ENCODE results near the gene THAP12. TPM values are rescaled to one million over a fixed set of nuclear protein-coding genes. Genes with fewer than 3 reads are reported as not detected.
A peak's percentile ranks its signal among the peaks of the same experiment; 100 is the strongest.

The THAP12 gene, protein sequence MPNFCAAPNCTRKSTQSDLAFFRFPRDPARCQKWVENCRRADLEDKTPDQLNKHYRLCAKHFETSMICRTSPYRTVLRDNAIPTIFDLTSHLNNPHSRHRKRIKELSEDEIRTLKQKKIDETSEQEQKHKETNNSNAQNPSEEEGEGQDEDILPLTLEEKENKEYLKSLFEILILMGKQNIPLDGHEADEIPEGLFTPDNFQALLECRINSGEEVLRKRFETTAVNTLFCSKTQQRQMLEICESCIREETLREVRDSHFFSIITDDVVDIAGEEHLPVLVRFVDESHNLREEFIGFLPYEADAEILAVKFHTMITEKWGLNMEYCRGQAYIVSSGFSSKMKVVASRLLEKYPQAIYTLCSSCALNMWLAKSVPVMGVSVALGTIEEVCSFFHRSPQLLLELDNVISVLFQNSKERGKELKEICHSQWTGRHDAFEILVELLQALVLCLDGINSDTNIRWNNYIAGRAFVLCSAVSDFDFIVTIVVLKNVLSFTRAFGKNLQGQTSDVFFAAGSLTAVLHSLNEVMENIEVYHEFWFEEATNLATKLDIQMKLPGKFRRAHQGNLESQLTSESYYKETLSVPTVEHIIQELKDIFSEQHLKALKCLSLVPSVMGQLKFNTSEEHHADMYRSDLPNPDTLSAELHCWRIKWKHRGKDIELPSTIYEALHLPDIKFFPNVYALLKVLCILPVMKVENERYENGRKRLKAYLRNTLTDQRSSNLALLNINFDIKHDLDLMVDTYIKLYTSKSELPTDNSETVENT
- total RNA-seq (2014; rRNA removed; shearing (Covaris generic)): 39.0 and 40.6 TPM in 2 replicates
- polyA plus RNA-seq (2016; fragmentation: Nextera tagmentation; extraction: Ambion mirVana): 21.5 and 22.6 TPM in 2 replicates

DNA sequence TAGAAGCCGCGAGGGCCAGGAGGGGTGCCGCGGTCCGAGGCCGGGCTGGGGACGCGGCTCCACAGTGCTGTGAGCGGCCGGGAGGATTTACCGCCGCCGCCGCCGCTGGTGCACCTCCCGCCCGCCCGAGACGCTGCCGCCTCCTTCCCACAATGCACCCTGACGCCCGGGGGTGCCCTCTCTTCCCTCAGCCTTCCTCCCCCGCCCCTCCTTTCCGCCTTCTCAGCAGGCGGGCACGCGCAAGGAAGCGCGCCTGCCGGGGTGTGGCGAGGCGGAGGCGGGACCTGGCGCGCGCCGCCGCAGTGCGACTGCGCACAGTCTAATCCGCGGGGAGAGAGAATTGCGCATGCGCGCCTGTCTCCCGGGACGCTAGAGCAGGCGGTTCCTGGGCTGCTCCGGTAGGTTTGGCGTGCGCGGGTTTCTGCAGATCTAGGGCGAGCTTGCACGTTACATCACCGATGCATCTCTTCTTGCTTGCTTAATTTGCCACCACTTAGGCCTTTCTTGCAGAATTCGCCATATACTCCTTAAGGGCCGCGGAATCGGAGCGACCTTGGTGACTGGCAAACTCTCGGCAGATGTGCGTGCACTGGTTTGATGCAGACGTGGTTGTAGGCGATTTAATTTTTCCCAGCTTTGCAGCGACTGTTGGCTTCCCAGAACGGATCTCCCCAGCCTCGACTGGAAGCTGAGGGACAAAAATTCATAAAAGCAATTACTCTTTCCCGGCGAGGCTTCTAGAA is at the start of gene THAP12, which contains the start of gene GVQW3:
THAP12 (minus strand) TSS at position 156 of the 743 bp plus-strand sequence. CDS start 296 bp downstream, outside the sequence.
GVQW3 (plus strand) TSS at position 347 of the 743 bp plus-strand sequence. CDS start 506 bp downstream, outside the sequence.
- no peaks in the 10 kb centered on the region for H3K9me2 ChIP-seq (ENCODE audit: insufficient read depth)
- H3K4me1 ChIP-seq (ENCODE audit: insufficient read depth): peaks cover 14% of the 10 kb centered on the region
- H4K20me1 ChIP-seq (ENCODE audit: insufficient read depth): no peaks in the 10 kb centered on the region
- peak; percentile 99 for DNase-seq
- H3K36me3 ChIP-seq (ENCODE audit: low read depth): no peaks in the 10 kb centered on the region
- peak within 1 kb of the TSS; percentile 60 for H3K27ac ChIP-seq
- H3F3A ChIP-seq (ENCODE audit: insufficient read depth): 0 out of 2 replicates have a peak, but pooled peaks cover 3% of the 10 kb centered on the region
- peaks cover 44% of the 10 kb centered on the region for H3K79me2 ChIP-seq (ENCODE audit: insufficient read depth)
- H3K4me3 ChIP-seq: peak within 1 kb of the TSS; percentile 93
- H3K9ac ChIP-seq: peak within 1 kb of the TSS; percentile 89
- no peaks in the 10 kb centered on the region for H3K9me3 ChIP-seq (ENCODE audit: low read depth)
- H2AFZ ChIP-seq: peak within 1 kb of the TSS; percentile 98
- WGBS, 2 experiments (ENCODE audit: low coverage in 1 of 2, low lambda C conversion rate in 2 of 2, missing lambda C conversion rate in 2 of 2): 1% methylated on average over 45 to 50 of the region's 69 CpGs
- no peaks in the 10 kb centered on the region for H3K27me3 ChIP-seq (replicated peaks; ENCODE audit: insufficient read depth)
- H3K4me2 ChIP-seq (ENCODE audit: unreplicated experiment): peak within 1 kb of the TSS; percentile 91
- TF ChIP-seq EZH2 (IDR thresholded peaks at IDR 0.05; ENCODE audit: insufficient read depth, poor library complexity, severe bottlenecking) (no peak), EZH2phosphoT487 (IDR thresholded peaks at IDR 0.05; ENCODE audit: insufficient read depth, low read depth) (no peak)
- in situ Hi-C loops (cut with MboI): no loop called here

DNA sequence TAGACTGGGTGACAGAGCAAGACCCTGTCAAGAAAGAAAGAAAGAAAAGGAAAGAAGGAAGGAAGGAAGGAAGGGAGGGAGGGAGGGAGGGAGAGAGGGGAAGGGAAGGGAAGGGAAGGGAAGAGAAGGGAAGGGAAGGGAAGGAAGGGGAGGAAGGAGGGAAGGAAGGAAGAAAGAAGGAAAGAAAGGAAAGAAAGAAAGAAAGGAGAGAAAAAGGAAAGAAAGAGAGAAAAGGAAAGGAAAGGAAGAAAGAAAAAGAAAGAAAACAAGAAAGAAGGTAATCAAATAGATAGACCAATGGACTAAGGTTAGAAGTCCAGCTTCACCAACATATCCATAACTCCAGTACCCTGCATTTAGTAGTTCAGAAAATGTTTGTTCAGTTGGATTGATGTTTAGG is 45.7 kb upstream of the THAP12 start:
- Histone ChIP-seq H3K4me2 (ENCODE audit: unreplicated experiment) (no peak overlapping the region), H3K27me3 (replicated peaks; ENCODE audit: insufficient read depth) (0 out of 2 replicates have a peak, but pooled peaks cover 6% of the 10 kb centered on the region), H3K36me3 (ENCODE audit: low read depth) (no peaks in the 10 kb centered on the region), H3K9me2 (ENCODE audit: insufficient read depth) (no peaks in the 10 kb centered on the region), H2AFZ (no peak overlapping the region), H4K20me1 (ENCODE audit: insufficient read depth) (no peaks in the 10 kb centered on the region), H3K79me2 (ENCODE audit: insufficient read depth) (no peaks in the 10 kb centered on the region), H3K4me1 (ENCODE audit: insufficient read depth) (no peaks in the 10 kb centered on the region), H3K9me3 (ENCODE audit: low read depth) (no peaks in the 10 kb centered on the region), H3K27ac (no peak overlapping the region), H3K9ac (no peak overlapping the region), H3F3A (ENCODE audit: insufficient read depth) (no peaks in the 10 kb centered on the region), H3K4me3 (no peak overlapping the region)
- in situ Hi-C loops (cut with MboI): no loop called here
- DNase-seq: no peak
- no peak for TF ChIP-seq EZH2phosphoT487 (IDR thresholded peaks at IDR 0.05; ENCODE audit: insufficient read depth, low read depth)
- TF ChIP-seq EZH2 (IDR thresholded peaks at IDR 0.05; ENCODE audit: insufficient read depth, poor library complexity, severe bottlenecking): no peak

DNA sequence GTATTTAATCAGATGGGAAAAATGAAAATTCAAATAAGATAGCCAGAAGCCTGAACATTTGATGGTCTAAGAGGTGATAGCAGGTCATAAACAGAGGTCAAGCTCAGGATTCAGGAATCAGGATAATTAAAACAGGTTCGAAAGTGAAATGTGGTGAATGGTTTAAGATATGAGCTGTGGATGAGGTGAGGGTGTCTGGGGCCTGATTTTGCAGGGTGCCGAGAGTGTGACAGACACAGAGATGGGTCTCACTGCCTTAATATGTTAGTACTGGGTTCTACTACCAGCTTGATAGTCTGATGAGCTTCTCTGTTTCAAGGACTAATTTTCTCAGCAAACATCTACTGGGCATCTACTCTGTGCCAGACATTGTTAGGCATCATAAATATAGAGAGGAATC is 44.0 kb upstream of the THAP12 start:
- no peak for TF ChIP-seq EZH2phosphoT487 (IDR thresholded peaks at IDR 0.05; ENCODE audit: insufficient read depth, low read depth)
- TF ChIP-seq EZH2 (IDR thresholded peaks at IDR 0.05; ENCODE audit: insufficient read depth, poor library complexity, severe bottlenecking): no peak
- in situ Hi-C loops (cut with MboI): no loop called here
- no peaks in the 10 kb centered on the region for H4K20me1 ChIP-seq (ENCODE audit: insufficient read depth)
- no peak for DNase-seq
- H3K36me3 ChIP-seq (ENCODE audit: low read depth): no peaks in the 10 kb centered on the region
- H3K4me2 ChIP-seq (ENCODE audit: unreplicated experiment): no peak overlapping the region
- H3K79me2 ChIP-seq (ENCODE audit: insufficient read depth): no peaks in the 10 kb centered on the region
- no peak overlapping the region for H3K4me3 ChIP-seq
- H3K9me2 ChIP-seq (ENCODE audit: insufficient read depth): no peaks in the 10 kb centered on the region
- no peak overlapping the region for H3K27ac ChIP-seq
- H3K4me1 ChIP-seq (ENCODE audit: insufficient read depth): no peaks in the 10 kb centered on the region
- H3K9ac ChIP-seq: no peak overlapping the region
- no peaks in the 10 kb centered on the region for H3K9me3 ChIP-seq (ENCODE audit: low read depth)
- 0 out of 2 replicates have a peak, but pooled peaks cover 6% of the 10 kb centered on the region for H3K27me3 ChIP-seq (replicated peaks; ENCODE audit: insufficient read depth)
- H2AFZ ChIP-seq: no peak overlapping the region
- H3F3A ChIP-seq (ENCODE audit: insufficient read depth): no peaks in the 10 kb centered on the region
- 73 to 76% methylated on average over 2 of the region's 2 CpGs for WGBS, 2 experiments (ENCODE audit: low coverage in 1 of 2, low lambda C conversion rate in 2 of 2, missing lambda C conversion rate in 2 of 2)

DNA sequence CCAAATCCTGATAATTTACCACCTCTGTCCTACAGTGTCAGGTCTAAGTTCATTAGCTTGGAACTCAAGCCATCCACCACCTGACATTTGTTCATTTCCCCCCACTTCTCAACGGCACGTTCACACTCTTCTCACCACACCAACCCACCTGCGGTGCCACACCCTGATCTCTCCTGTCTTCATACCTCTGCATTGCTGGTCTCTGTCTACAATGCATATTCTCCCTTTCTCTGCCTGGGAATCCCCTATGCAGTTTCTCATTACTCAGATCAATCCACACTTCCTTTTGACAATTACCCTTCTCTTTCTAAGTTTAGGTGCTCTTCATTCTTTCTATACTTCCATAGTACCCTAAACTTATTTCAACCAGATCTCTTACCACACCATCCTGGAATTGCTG is 43.4 kb upstream of the THAP12 start:
- Histone ChIP-seq H2AFZ (no peak overlapping the region), H3K9ac (no peak overlapping the region), H3K36me3 (ENCODE audit: low read depth) (no peaks in the 10 kb centered on the region), H3K79me2 (ENCODE audit: insufficient read depth) (no peaks in the 10 kb centered on the region), H4K20me1 (ENCODE audit: insufficient read depth) (no peaks in the 10 kb centered on the region), H3K4me3 (no peak overlapping the region), H3K9me3 (ENCODE audit: low read depth) (no peaks in the 10 kb centered on the region), H3K27me3 (replicated peaks; ENCODE audit: insufficient read depth) (0 out of 2 replicates have a peak, but pooled peaks cover 6% of the 10 kb centered on the region), H3K4me1 (ENCODE audit: insufficient read depth) (no peaks in the 10 kb centered on the region), H3K27ac (no peak overlapping the region), H3K9me2 (ENCODE audit: insufficient read depth) (no peaks in the 10 kb centered on the region), H3K4me2 (ENCODE audit: unreplicated experiment) (no peak overlapping the region), H3F3A (ENCODE audit: insufficient read depth) (no peaks in the 10 kb centered on the region)
- DNase-seq: no peak
- TF ChIP-seq EZH2 (IDR thresholded peaks at IDR 0.05; ENCODE audit: insufficient read depth, poor library complexity, severe bottlenecking): no peak
- TF ChIP-seq EZH2phosphoT487 (IDR thresholded peaks at IDR 0.05; ENCODE audit: insufficient read depth, low read depth): no peak
- in situ Hi-C loops (cut with MboI): no loop called here
- 15 to 18% methylated on average over 3 of the region's 3 CpGs for WGBS, 2 experiments (ENCODE audit: low coverage in 1 of 2, low lambda C conversion rate in 2 of 2, missing lambda C conversion rate in 2 of 2)

All from GM23248 (cell line).